GM18505 (cell line): Measurements from ENCODE around the gene PFDN1.

Experiments
- ATAC-seq: cut with Tn5 transposase; IDR thresholded peaks from one replicate; pipeline ENCODE4 v1.9.1; 2021; ENCODE audit not compliant: unreplicated experiment
- POLR2A ChIP-seq: IDR thresholded peaks from 4 replicates; pipeline ENCODE4 v1.6.1; 2011; ENCODE audit warnings: borderline replicate concordance; ENCODE audit not compliant: insufficient read depth, insufficient read length; ENCODE audit errors: extremely low read depth

Gene PFDN1

DNA sequence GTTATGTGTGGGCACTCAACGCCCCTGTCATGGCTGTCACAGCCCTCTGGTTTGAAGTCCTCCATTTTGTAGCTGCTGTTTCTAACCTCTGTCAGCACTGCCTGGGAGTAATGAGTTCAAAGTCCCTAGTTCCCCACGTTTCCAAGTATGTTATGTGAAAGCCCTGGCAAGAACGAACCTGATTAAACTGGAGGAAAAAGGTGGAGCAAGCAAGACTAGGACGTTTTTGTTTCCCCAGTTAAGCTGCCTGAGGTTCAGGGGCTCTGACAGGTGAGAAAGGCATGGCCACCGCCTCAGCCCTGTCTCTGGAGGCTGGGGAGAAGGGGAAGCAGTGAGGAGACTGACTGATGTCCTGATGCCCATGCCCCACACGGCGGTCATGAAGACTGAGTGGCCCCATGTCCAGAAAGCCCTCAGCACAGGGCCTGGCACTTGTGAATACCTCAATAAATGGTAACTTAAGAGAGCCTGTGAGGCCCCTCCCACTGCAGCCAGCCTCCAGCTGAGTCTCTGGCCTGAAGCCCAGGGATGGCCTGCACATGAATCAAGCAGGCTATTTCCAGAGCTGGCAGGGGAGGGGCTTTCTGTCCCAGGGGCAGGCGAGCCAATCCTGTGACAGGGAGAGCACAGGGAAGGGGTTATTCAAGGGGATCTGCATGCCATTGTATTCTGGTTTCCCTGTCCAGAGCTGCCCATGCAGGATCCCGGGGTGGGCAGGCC is 61.8 kb downstream of the PFDN1 start:
- no peak for TF ChIP-seq POLR2A
- ATAC-seq: no peak

DNA sequence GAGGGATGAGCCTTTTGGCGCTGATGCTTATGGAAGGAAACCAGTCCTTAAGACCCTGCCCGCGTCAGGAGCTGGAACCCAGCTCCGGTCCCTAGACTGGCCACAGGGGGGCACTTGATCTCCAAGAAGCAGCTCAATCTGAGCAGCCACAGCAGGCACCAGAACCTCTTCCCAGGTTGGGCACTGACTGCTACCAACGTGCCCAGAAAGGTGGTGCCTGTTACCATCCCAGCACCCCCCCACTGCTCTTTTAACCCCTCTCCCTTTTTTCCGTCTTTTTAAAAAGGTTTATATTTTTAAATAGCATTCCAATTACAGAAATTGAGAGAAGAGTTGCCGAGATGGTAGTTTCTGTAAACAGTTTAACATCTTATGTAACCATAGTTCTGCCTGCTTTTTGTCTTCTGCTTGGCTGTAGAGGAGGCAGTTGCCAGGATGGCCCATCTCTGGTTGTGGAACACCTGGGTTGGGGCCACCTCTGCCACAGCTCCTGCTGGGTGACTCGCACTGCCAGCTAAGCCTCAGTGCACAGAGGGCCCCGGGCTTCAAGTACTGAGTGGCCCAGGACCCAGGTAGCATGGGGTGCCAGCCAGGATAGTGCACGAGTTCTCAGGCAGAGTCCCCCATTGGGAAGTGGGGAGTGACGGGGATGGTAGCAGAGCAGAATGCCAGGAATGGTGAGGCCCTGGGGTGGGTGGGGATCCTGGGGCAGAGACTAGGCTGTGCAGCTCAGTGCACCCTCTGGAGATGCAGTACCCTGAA is 62.8 kb downstream of the PFDN1 start:
- ATAC-seq: peak; percentile 52
- no peak for TF ChIP-seq POLR2A

GRCh38 chr5:140239461-140239860 is 63.4 kb downstream of the PFDN1 start:
- TF ChIP-seq POLR2A: no peak
- no peak for ATAC-seq

DNA sequence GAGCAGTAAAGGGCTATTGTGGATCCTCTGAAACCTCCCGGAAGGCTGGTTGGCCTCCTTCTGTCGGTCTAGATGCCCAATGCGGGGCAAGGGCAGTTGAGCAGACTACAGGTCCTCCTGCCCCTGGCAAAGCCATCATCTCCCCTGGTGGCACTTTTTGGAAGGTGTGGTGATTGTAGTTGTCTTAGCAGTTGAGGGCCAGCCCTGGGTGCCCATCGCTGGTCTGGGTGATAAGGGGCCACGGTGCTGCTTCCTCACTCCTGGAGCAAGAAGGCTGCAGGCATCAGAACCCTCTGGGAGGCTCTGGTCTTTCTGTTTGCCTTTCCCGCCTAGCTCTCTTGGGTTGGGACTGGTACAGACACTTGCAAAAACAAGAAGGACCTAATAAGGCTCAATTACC is 64.1 kb downstream of the PFDN1 start:
- no peak for ATAC-seq
- TF ChIP-seq POLR2A: no peak

- TF ChIP-seq POLR2A: no peak
- ATAC-seq: no peak
These were observed 65.9 kb downstream of the PFDN1 start for GRCh38 chr5:140236891-140237598.

- TF ChIP-seq POLR2A: no peak
- no peak for ATAC-seq
These were observed 66.9 kb downstream of the PFDN1 start for GRCh38 chr5:140235791-140236551.

DNA sequence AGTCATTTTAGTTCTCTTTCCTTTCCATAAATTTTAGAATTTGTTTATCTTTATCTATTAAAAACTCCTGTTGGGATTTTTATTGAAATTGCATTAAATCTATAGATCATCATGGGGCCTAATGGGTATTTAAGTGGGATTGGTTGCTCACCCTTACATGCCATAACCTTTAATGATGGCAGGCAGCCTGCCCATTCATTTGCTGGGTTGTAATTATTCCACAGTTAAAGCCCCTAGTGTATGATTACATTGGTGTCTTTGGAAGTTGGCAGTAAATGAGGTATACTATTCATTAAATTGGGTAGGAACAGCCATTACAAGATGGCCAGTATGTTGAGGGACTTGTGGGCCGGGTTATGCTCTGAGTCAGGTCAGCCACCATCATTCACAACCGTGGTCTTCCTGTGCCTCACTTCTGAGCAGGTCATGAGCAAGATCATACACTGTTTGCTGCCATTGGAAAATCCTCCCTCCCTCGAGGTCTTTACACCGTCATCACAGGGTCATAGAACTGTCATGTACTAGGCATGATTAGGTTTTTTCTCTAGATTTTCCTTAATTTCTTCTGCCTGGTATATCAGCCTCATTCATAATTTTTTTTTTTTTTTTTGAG is 68.4 kb downstream of the PFDN1 start:
- ATAC-seq: no peak
- TF ChIP-seq POLR2A: no peak

DNA sequence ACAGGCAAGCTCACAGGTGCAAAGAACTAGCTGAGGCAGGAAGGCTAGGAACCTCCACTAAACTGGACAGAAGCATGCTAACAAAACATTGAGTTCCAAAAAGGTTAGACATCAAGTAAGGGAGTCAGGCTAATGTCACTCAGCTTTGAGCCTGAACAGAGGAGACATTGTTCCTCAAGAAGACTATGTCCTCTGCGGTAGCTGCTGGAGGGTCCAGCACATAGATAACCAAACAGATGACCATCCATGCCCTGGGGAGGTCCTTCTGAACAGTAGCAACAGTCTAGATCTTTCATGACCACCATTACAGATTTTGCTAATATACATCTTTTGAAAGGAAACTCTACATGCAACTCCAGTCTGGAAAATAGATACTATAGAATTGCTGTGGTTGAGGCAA is 70.2 kb downstream of the PFDN1 start:
- no peak for ATAC-seq
- no peak for TF ChIP-seq POLR2A

- TF ChIP-seq POLR2A: no peak
- ATAC-seq: no peak
These were observed 72.5 kb downstream of the PFDN1 start for GRCh38 chr5:140230373-140230772.

DNA sequence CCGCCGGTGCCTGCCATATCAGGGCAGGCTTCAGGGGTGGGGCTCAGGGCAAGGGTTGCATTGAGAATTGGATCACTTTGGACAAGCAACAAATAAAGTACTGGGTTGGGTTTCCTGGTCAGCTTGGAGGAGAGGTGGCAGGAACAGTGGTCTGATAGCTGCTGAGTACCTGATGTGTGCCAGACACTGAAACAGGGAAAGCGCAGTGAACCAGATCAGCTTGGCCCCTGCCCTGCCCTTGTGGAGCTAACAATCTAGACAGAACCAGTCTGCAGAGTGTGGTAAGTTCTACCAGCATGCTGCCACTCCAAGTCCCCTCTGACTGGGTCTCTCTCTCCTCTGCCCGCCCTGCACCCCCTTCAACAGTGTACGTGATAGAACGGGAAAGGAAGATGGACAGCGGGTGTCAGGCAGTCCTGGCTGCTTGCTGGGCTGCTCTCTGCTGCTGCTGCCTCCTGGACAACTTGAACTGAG is 74.5 kb downstream of the PFDN1 start:
- TF ChIP-seq POLR2A: no peak
- ATAC-seq: no peak

- no peak for ATAC-seq
- TF ChIP-seq POLR2A: no peak
These were observed 75.9 kb downstream of the PFDN1 start for GRCh38 chr5:140227046-140227445.

- TF ChIP-seq POLR2A: no peak
- ATAC-seq: no peak
These were observed 77.5 kb downstream of the PFDN1 start for GRCh38 chr5:140225396-140225795.

GRCh38 chr5:140224658-140225057 is 78.2 kb downstream of the PFDN1 start:
- TF ChIP-seq POLR2A: no peak

DNA sequence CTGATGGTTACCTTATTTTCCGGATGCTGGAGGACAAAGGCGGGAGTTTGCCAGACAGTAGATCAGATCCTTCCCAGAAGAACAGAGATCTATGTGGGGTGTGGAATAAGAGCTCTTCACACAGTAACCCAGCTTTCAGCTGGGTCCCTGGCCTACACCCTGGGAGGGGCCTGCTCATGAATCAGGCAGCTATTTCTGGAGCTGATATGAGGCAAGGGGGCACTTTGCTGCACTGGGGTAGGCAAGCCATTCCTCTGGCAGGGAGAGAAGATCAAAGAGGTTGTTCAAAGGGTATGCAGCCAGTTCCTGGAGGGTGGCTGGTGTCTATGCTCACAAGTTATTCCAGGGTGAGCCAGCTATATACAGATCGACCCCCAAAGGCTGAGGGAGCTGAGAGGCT is 79.3 kb downstream of the PFDN1 start:
- ATAC-seq: no peak
- no peak for TF ChIP-seq POLR2A

More at GRCh38 chr5:140224658-140225057, 78.2 kb downstream of the PFDN1 start:
- no peak for ATAC-seq
